H1 (cell line): Measurements from ENCODE around the gene CREB3L1. TPM values are rescaled to one million over a fixed set of nuclear protein-coding genes. Genes with fewer than 3 reads are reported as not detected.

Experiments used
- CTCF ChIA-PET: fragments of 300-600 bp; sonication (Branson Sonifier 250); formaldehyde crosslinking; loops from one replicate; lab custom pipeline; 2021; ENCODE audit not compliant: partially characterized antibody; lab: Charles Lee
- POLR2A ChIA-PET: fragments of 300-600 bp; sonication (Branson Sonifier 250); formaldehyde crosslinking; loops from one replicate; lab custom pipeline; 2021; ENCODE audit warnings: inconsistent platforms; ENCODE audit not compliant: partially characterized antibody; lab: Charles Lee
- DNase-seq, 2 experiments: peaks; one replicate each; pipeline versions ENCODE4 v3.0.0 to v3.0.0-alpha.2; 2010 to 2022; ENCODE audit warnings: low spot score in 2 of 2, low read depth in 1 of 2, mixed read lengths in 1 of 2
- FAIRE-seq: peaks from 2 replicates; lab custom pipeline; 2011; peaks lifted over from hg19 to GRCh38; lab: Jason Lieb, UNC
- H2AFZ ChIP-seq: 2 replicates; pipeline ENCODE4 v1.8.1; 2012; ENCODE audit warnings: low read length, inconsistent platforms
- H2AK5ac ChIP-seq: 2 replicates; pipeline ENCODE4 v1.6.1; 2013; ENCODE audit warnings: low read depth, low read length
- H2BK120ac ChIP-seq: replicated peaks from 2 replicates; pipeline ENCODE3; 2013; ENCODE audit warnings: low read depth, low read length, inconsistent platforms
- H2BK12ac ChIP-seq: 2 replicates; pipeline ENCODE4 v1.6.1; 2013; ENCODE audit warnings: low read depth, low read length
- H2BK15ac ChIP-seq: 2 replicates; pipeline ENCODE4 v1.6.1; 2013; ENCODE audit warnings: low read length
- H2BK20ac ChIP-seq: 2 replicates; pipeline ENCODE4 v1.6.1; 2013; ENCODE audit warnings: low read length
- H2BK5ac ChIP-seq: 2 replicates; pipeline ENCODE4 v1.6.1; 2013; ENCODE audit warnings: low read depth, low read length
- H3K14ac ChIP-seq: 2 replicates; pipeline ENCODE4 v1.6.1; 2013; ENCODE audit warnings: inconsistent platforms; ENCODE audit not compliant: insufficient read length
- H3K18ac ChIP-seq: 2 replicates; pipeline ENCODE4 v1.6.1; 2013; ENCODE audit warnings: low read length; ENCODE audit errors: extremely low read depth
- H3K23ac ChIP-seq: 2 replicates; pipeline ENCODE4 v1.6.1; 2013; ENCODE audit warnings: inconsistent platforms; ENCODE audit not compliant: insufficient read length
- H3K23me2 ChIP-seq: 2 replicates; pipeline ENCODE4 v1.6.1; 2013; ENCODE audit warnings: low read depth, low read length
- H3K27ac ChIP-seq: 2 replicates; pipeline ENCODE4 v1.6.1; 2011; ENCODE audit warnings: low read depth, low read length, inconsistent platforms
- H3K27me3 ChIP-seq, 4 experiments: replicated peaks in 1 of 4; 1 replicate in 1 of 4; 2 replicates in 3 of 4; pipeline versions ENCODE4 v1.6.1 to v1.8.1; 2011 to 2013; ENCODE audit warnings: low read length in 3 of 4, mild to moderate bottlenecking in 3 of 4, inconsistent platforms in 2 of 4, mixed read lengths in 2 of 4, moderate library complexity in 1 of 4; ENCODE audit not compliant: control insufficient read depth in 3 of 4, insufficient read depth in 3 of 4; ENCODE audit errors: extremely low read depth in 1 of 4
- H3K36me3 ChIP-seq, 4 experiments: 2 replicates each; pipeline versions ENCODE4 v1.6.1 to v1.8.1; 2011 to 2013; ENCODE audit warnings: mild to moderate bottlenecking in 4 of 4, low read length in 3 of 4, moderate library complexity in 2 of 4, control low read depth in 1 of 4, inconsistent platforms in 1 of 4; ENCODE audit not compliant: insufficient read depth in 4 of 4, control insufficient read depth in 2 of 4
- H3K4ac ChIP-seq: replicated peaks from 2 replicates; pipeline ENCODE3; 2013; ENCODE audit warnings: low read length, low read depth, mixed read lengths, inconsistent platforms; ENCODE audit not compliant: insufficient read length
- H3K4me1 ChIP-seq, 4 experiments: replicated peaks in 1 of 4; 1 replicate in 1 of 4; 2 replicates in 3 of 4; pipeline versions ENCODE4 v1.6.1 to v1.8.1; 2011 to 2013; ENCODE audit warnings: low read length in 3 of 4, inconsistent platforms in 2 of 4, mixed read lengths in 1 of 4; ENCODE audit not compliant: insufficient read depth in 4 of 4, control insufficient read depth in 3 of 4
- H3K4me2 ChIP-seq, 2 experiments: 2 replicates each; pipeline versions ENCODE4 v1.6.1 to v1.8.1; 2011 to 2013; ENCODE audit warnings: low read depth in 2 of 2, low read length in 2 of 2, control low read depth in 1 of 2, inconsistent platforms in 1 of 2, mild to moderate bottlenecking in 1 of 2; ENCODE audit not compliant: insufficient read depth in 1 of 2
- H3K4me3 ChIP-seq, 4 experiments: fragments of 200-600, 300-600 bp in 1 of 4; sonication (generic), shearing (Covaris generic), sonication (Bioruptor Twin) in 1 of 4; 2 replicates each; pipeline versions ENCODE4 v1.5.1 to v1.8.1; 2011 to 2016; ENCODE audit warnings: low read length in 4 of 4, low read depth in 3 of 4, control low read depth in 2 of 4, inconsistent platforms in 2 of 4, mild to moderate bottlenecking in 2 of 4, mixed read lengths in 1 of 4, moderate library complexity in 1 of 4; ENCODE audit not compliant: insufficient read depth in 2 of 4; ENCODE audit errors: extremely low read depth in 1 of 4
- H3K56ac ChIP-seq: replicated peaks from 2 replicates; pipeline ENCODE3; 2013; ENCODE audit warnings: low read depth, mild to moderate bottlenecking, mixed read lengths, low read length, inconsistent platforms; ENCODE audit not compliant: insufficient read length
- H3K79me1 ChIP-seq: 2 replicates; pipeline ENCODE4 v1.6.1; 2013; ENCODE audit warnings: low read depth, low read length, control low read depth
- H3K79me2 ChIP-seq, 2 experiments: 2 replicates each; pipeline versions ENCODE4 v1.6.1 to v1.8.1; 2012 to 2013; ENCODE audit warnings: low read length in 2 of 2, mild to moderate bottlenecking in 2 of 2, inconsistent platforms in 1 of 2; ENCODE audit not compliant: insufficient read depth in 2 of 2, control insufficient read depth in 1 of 2
- H3K9ac ChIP-seq, 4 experiments: replicated peaks in 1 of 4; 1 replicate in 1 of 4; 2 replicates in 3 of 4; pipeline versions ENCODE4 v1.6.1 to v1.8.1; 2011 to 2013; ENCODE audit warnings: low read depth in 3 of 4, low read length in 3 of 4, control low read depth in 2 of 4, mild to moderate bottlenecking in 2 of 4, moderate library complexity in 2 of 4, inconsistent platforms in 1 of 4; ENCODE audit errors: extremely low read depth in 1 of 4
- H3K9me3 ChIP-seq, 2 experiments: 2 replicates each; pipeline versions ENCODE4 v1.6.1 to v1.8.1; 2012 to 2013; ENCODE audit warnings: mild to moderate bottlenecking in 2 of 2, moderate library complexity in 2 of 2, control low read depth in 1 of 2, inconsistent platforms in 1 of 2, low read depth in 1 of 2, low read length in 1 of 2, mixed read lengths in 1 of 2; ENCODE audit not compliant: insufficient read depth in 2 of 2
- H4K20me1 ChIP-seq, 2 experiments: replicated peaks in 1 of 2; 2 replicates each; pipeline versions ENCODE3 to v1.8.1; 2011 to 2013; ENCODE audit warnings: inconsistent platforms in 2 of 2, low read length in 2 of 2, mild to moderate bottlenecking in 1 of 2; ENCODE audit not compliant: insufficient read depth in 2 of 2, control insufficient read depth in 1 of 2
- H4K5ac ChIP-seq: 2 replicates; pipeline ENCODE4 v1.6.1; 2013; ENCODE audit warnings: low read length, low read depth, mixed read lengths, inconsistent platforms; ENCODE audit not compliant: insufficient read length
- H4K8ac ChIP-seq: 2 replicates; pipeline ENCODE4 v1.8.0; 2013; ENCODE audit warnings: mild to moderate bottlenecking, moderate library complexity, low read length, inconsistent platforms; ENCODE audit not compliant: insufficient read depth; ENCODE audit errors: extremely low read depth
- H4K91ac ChIP-seq: replicated peaks from 2 replicates; pipeline ENCODE3; 2013; ENCODE audit warnings: low read length, mixed read lengths, inconsistent platforms; ENCODE audit not compliant: insufficient read length
- CBX5 ChIP-seq: fragments of 300-800, 300-1000 bp; sonication (generic); IDR thresholded peaks from 2 replicates; pipeline ENCODE4 v1.7.1; 2016; ENCODE audit warnings: antibody characterized with exemption, low read length, low read depth
- CBX8 ChIP-seq: fragments of 300-800, 300-1000 bp; sonication (generic); IDR thresholded peaks from 2 replicates; pipeline ENCODE4 v1.7.1; 2016; ENCODE audit warnings: low read depth, low read length, borderline replicate concordance
- EGR1 ChIP-seq: IDR thresholded peaks from 2 replicates; pipeline ENCODE4 v1.6.1; 2011; ENCODE audit warnings: low read depth, low read length, borderline replicate concordance
- GABPA ChIP-seq: IDR thresholded peaks from 2 replicates; pipeline ENCODE4 v1.6.1; 2011; ENCODE audit warnings: mild to moderate bottlenecking, low read length, moderate library complexity, borderline replicate concordance; ENCODE audit not compliant: insufficient read depth
- JUN ChIP-seq: IDR thresholded peaks from 2 replicates; pipeline ENCODE4 v1.6.1; 2011; ENCODE audit warnings: low read depth, mild to moderate bottlenecking, improper control_type of control experiment, low read length
- KDM4A ChIP-seq: IDR thresholded peaks from one replicate; pipeline ENCODE4 v1.7.1; 2012; ENCODE audit warnings: low read depth, mild to moderate bottlenecking, moderate library complexity, low read length, inconsistent platforms; ENCODE audit not compliant: severe bottlenecking
- NANOG ChIP-seq: IDR thresholded peaks from 2 replicates; pipeline ENCODE4 v1.6.1; 2011; ENCODE audit warnings: low read length, low read depth, mild to moderate bottlenecking, inconsistent platforms; ENCODE audit not compliant: insufficient read depth, poor library complexity, severe bottlenecking
- PHF8 ChIP-seq: fragments of 200-600 bp; sonication (generic); conservative IDR thresholded peaks from 2 replicates; pipeline ENCODE4 v1.7.1; 2012; ENCODE audit warnings: low read depth, mild to moderate bottlenecking, inconsistent platforms, low read length, moderate library complexity
- RNF2 ChIP-seq: fragments of 200-900, 300-1000 bp; sonication (generic); IDR thresholded peaks from 2 replicates; pipeline ENCODE4 v1.7.1; 2016; ENCODE audit warnings: borderline replicate concordance, low read depth, mild to moderate bottlenecking, antibody characterized with exemption, low read length; ENCODE audit not compliant: poor library complexity, severe bottlenecking; ENCODE audit errors: missing control alignments
- SIX5 ChIP-seq: IDR thresholded peaks from 2 replicates; pipeline ENCODE4 v1.6.1; 2011; ENCODE audit warnings: mild to moderate bottlenecking, low read depth, low read length
- TEAD4 ChIP-seq: IDR thresholded peaks from 2 replicates; pipeline ENCODE4 v1.6.1; 2012; ENCODE audit warnings: low read depth, low read length, inconsistent platforms, mixed read lengths
- WGBS, 2 experiments: shearing (Covaris generic) in 1 of 2; methylation state at CpG; one replicate each; pipeline versions ENCODE4 v1.1.6 to v1.1.7; 2013 to 2015; ENCODE audit warnings: low lambda C conversion rate in 2 of 2, mixed read lengths in 2 of 2, inconsistent platforms in 1 of 2, low coverage in 1 of 2, missing lambda C conversion rate in 1 of 2; ENCODE audit not compliant: insufficient replicate concordance in 2 of 2, insufficient coverage in 1 of 2, insufficient read length in 1 of 2; ENCODE audit errors: extremely low coverage in 1 of 2, missing lambda C conversion rate in 1 of 2; 5-methylcytosine and 5-hydroxymethylcytosine counted together
- polyA plus RNA-seq, 7 experiments: library from polyadenylated mRNA; depleted of rRNA in 3 of 7; stranded (reverse) in 5 of 7; unstranded in 2 of 7; fragments of >200 nt in 5 of 7; fragments of 200-250 nt in 2 of 7; gene quantifications; 1 replicate in 5 of 7; 2 replicates in 1 of 7; 4 replicates in 1 of 7; pipeline versions ENCODE4 v1.2.1 to v1.2.3, GENCODE V29; 2011 to 2013; ENCODE audit warnings: missing spikeins in 2 of 7, mixed read lengths in 2 of 7
- total RNA-seq: library from RNA; stranded (reverse); fragmentation: NEBNext Ultra II Directional; extraction: Animal tissue kit (Norgen Biotek cat#: 25700); gene quantifications from 2 replicates; pipeline ENCODE4 v1.2.1, GENCODE V29; 2021

CREB3L1 gene
- total and polyA plus RNA-seq, 2 of the 8 experiments (the other 6 are each of a cell fraction or from before 2014, with no cell fraction given) = 4.1 to 12.7 TPM

- WGBS, 2 experiments = 9% methylated on average over 26 of the region's 63 CpGs; no CpG with 5 or more reads in 1 of the 2 experiments
- Histone ChIP-seq H3K79me2 (peaks cover 0 to 45% of the 10 kb centered on the region in 2 experiments; a peak in 2 of 4 replicates), H3K27ac (no peak overlapping the region), H4K91ac (peak overlapping the region; percentile 22), H4K20me1 (peaks cover 14 to 25% of the 10 kb centered on the region in 2 experiments), H2BK20ac (no peak overlapping the region), H3K23ac (no peak overlapping the region), H3K36me3 (no peaks in the 10 kb centered on the region), H2BK12ac (peak overlapping the region; percentile 21; the same call in 1 of the 2 replicates), H3K4me2 (peak overlapping the region; percentile 95 to 99), H2BK120ac (no peak overlapping the region), H3K14ac (no peak overlapping the region), H2BK15ac (no peak overlapping the region), H2BK5ac (no peak overlapping the region), H2AK5ac (no peak overlapping the region; the same call in 1 of the 2 replicates), H2AFZ (no peak overlapping the region), H4K8ac (no peak overlapping the region; the same call in none of the 2 replicates), H4K5ac (no peak overlapping the region), H3K56ac (no peak overlapping the region), H3K9me3 (no peaks in the 10 kb centered on the region), H3K79me1 (peaks cover 17% of the 10 kb centered on the region), H3K18ac (no peak overlapping the region), H3K4me1 (peaks cover 18 to 49% (median 33%) of the 10 kb centered on the region in 4 experiments), H3K23me2 (peaks cover 13% of the 10 kb centered on the region), H3K9ac (peak overlapping the region; percentile 39 to 81 (median 62)), H3K27me3 (peaks cover 0 to 7% (median 3%) of the 10 kb centered on the region in 4 experiments; a peak in 1 of 7 replicates), H3K4ac (no peak overlapping the region), H3K4me3 (peak overlapping the region; percentile 71 to 83 (median 77))
- DNase-seq (no peak), FAIRE-seq (no peak)
- POLR2A ChIA-PET = interaction anchor here (1.6 to 8.1 kb wide), 7 partner anchors 8 to 104 kb away, joined by 4 to 69 read pairs (median 9); no protein-coding TSS in a partner anchor
- CTCF ChIA-PET = interaction anchor here (0.6 to 44.5 kb wide), 11 partner anchors 5 to 293 kb away, joined by 3 to 1004 read pairs (median 4); partner anchors contain the start of genes CREB3L1, DGKZ and MDK
- no peak for TF ChIP-seq RNF2
- no peak for TF ChIP-seq CBX5
- no peak for TF ChIP-seq JUN
- peak; percentile 43 for TF ChIP-seq KDM4A
- 0 out of 2 replicates have a peak, but pooled peaks have one; percentile 26 for TF ChIP-seq TEAD4
- TF ChIP-seq GABPA = no peak
- TF ChIP-seq EGR1 = no peak
- no peak for TF ChIP-seq SIX5
- no peak for TF ChIP-seq NANOG
- TF ChIP-seq PHF8 = 0 out of 2 replicates have a peak, but pooled peaks have one; percentile 27
- TF ChIP-seq CBX8 = no peak
These were observed 70.3 kb downstream of the CREB3L1 start for GRCh38 chr11:46347637-46348311.
